Measurements from ENCODE around the gene ARL15. TPM values are rescaled to one million over a fixed set of nuclear protein-coding genes. Genes with fewer than 3 reads are reported as not detected.

ARL15 gene
- total and polyA plus RNA-seq, 2 donors (not counting 3 experiments of a cell fraction or from before 2014, with no cell fraction given) = 11.9 to 24.4 TPM

GRCh38 chr5:53962306-53962705 lies 348.1 kb downstream of the ARL15 start:
- no peaks in the 10 kb centered on the region for H3K27me3 ChIP-seq (ENCODE audit: control insufficient read depth in 2 of 2, insufficient read depth in 2 of 2, low read length in 2 of 2)
- intact Hi-C loops (cut with micrococcal nuclease) = no loop called here
- CTCF ChIA-PET = no interaction called here

GRCh38 chr5:53956632-53957031 lies 353.7 kb downstream of the ARL15 start:
- Histone ChIP-seq H3K4me3 (replicated peaks in 1 of 3; ENCODE audit: insufficient read depth in 1 of 3, low read depth in 1 of 3, low read length in 3 of 3) (no peak overlapping the region), H3K9ac (replicated peaks; ENCODE audit: extremely low read depth, insufficient read depth, low read length) (no peak overlapping the region), H3K36me3 (ENCODE audit: control insufficient read depth in 2 of 2, extremely low read depth in 1 of 2, insufficient read depth in 2 of 2, low read length in 2 of 2) (no peaks in the 10 kb centered on the region), H3K9me1 (replicated peaks; ENCODE audit: control insufficient read depth, extremely low read depth, insufficient read depth, low read length) (no peaks in the 10 kb centered on the region), H3K27ac (ENCODE audit: insufficient read depth, low read depth, low read length) (no peak overlapping the region), H3K79me2 (ENCODE audit: control insufficient read depth, insufficient read depth, low read length) (no peaks in the 10 kb centered on the region), H4K20me1 (replicated peaks; ENCODE audit: control insufficient read depth, extremely low read depth, insufficient read depth, low read length) (no peaks in the 10 kb centered on the region), H3K27me3 (ENCODE audit: control insufficient read depth in 2 of 2, insufficient read depth in 2 of 2, low read length in 2 of 2) (no peaks in the 10 kb centered on the region), H2AFZ (ENCODE audit: low read depth, low read length) (no peak overlapping the region), H3K9me3 (replicated peaks; ENCODE audit: control insufficient read depth, insufficient read depth, low read length) (no peaks in the 10 kb centered on the region), H3K4me1 (ENCODE audit: control insufficient read depth, extremely low read depth, insufficient read depth, low read length) (no peaks in the 10 kb centered on the region), H3K4me2 (ENCODE audit: insufficient read depth, low read length) (no peak overlapping the region)
- no peak for TF ChIP-seq GATA2 (IDR thresholded peaks at IDR 0.05; ENCODE audit: insufficient read depth, insufficient read length, low read depth, low read length)
- ChIA-PET POLR2A (no interaction called here), CTCF (interaction anchor here (1.4 to 1.5 kb wide), 2 partner anchors 20 to 694 kb away, joined by 4 read pairs; no protein-coding TSS in a partner anchor)
- dilution Hi-C loops (cut with MboI; ENCODE audit: extremely low pct_ligation_motif_present, low sequenced_read_pairs) (no loop called here), intact Hi-C loops (cut with micrococcal nuclease) (no loop called here)
- no peak for DNase-seq (ENCODE audit: low read depth, low spot score)
- FAIRE-seq = no peak
- BruUV-seq (replicated peaks) = no TSS peak

More at GRCh38 chr5:53962306-53962705, 348.1 kb downstream of the ARL15 start:
- Histone ChIP-seq H3K9me3 (replicated peaks; ENCODE audit: control insufficient read depth, insufficient read depth, low read length) (no peaks in the 10 kb centered on the region), H4K20me1 (replicated peaks; ENCODE audit: control insufficient read depth, extremely low read depth, insufficient read depth, low read length) (no peaks in the 10 kb centered on the region), H3K4me1 (ENCODE audit: control insufficient read depth, extremely low read depth, insufficient read depth, low read length) (no peaks in the 10 kb centered on the region), H3K9me1 (replicated peaks; ENCODE audit: control insufficient read depth, extremely low read depth, insufficient read depth, low read length) (no peaks in the 10 kb centered on the region), H3K27ac (ENCODE audit: insufficient read depth, low read depth, low read length) (no peak overlapping the region), H2AFZ (ENCODE audit: low read depth, low read length) (no peak overlapping the region), H3K36me3 (ENCODE audit: control insufficient read depth in 2 of 2, extremely low read depth in 1 of 2, insufficient read depth in 2 of 2, low read length in 2 of 2) (no peaks in the 10 kb centered on the region), H3K4me3 (replicated peaks in 1 of 3; ENCODE audit: insufficient read depth in 1 of 3, low read depth in 1 of 3, low read length in 3 of 3) (no peak overlapping the region), H3K4me2 (ENCODE audit: insufficient read depth, low read length) (no peak overlapping the region), H3K9ac (replicated peaks; ENCODE audit: extremely low read depth, insufficient read depth, low read length) (no peak overlapping the region), H3K79me2 (ENCODE audit: control insufficient read depth, insufficient read depth, low read length) (no peaks in the 10 kb centered on the region)
- FAIRE-seq (no peak), DNase-seq (ENCODE audit: low read depth, low spot score) (no peak)
- no peak for TF ChIP-seq EZH2 (IDR thresholded peaks at IDR 0.05; ENCODE audit: borderline replicate concordance, low read depth, low read length, severe bottlenecking)
- no TSS peak for BruUV-seq (replicated peaks)
- dilution Hi-C loops (cut with MboI; ENCODE audit: extremely low pct_ligation_motif_present, low sequenced_read_pairs) = no loop called here
- POLR2A ChIA-PET = no interaction called here

Data from endothelial cell of umbilical vein (primary cell).